Activated CD4-positive, alpha-beta memory T cell treated with anti-CD3 and anti-CD28 coated beads, Interleukin-2, amount 10 ng/mL, durations not matched to agents 7 days and 5 days (primary cell): ENCODE measurements around the gene RNASE8. TPM values are rescaled to one million over a fixed set of nuclear protein-coding genes. Genes with fewer than 3 reads are reported as not detected.

ENCODE experiments used
- CTCF ChIA-PET: fragments of 350-600 bp; sonication (Branson Sonifier 250); formaldehyde crosslinking; loops from one replicate; lab custom pipeline; 2021; ENCODE audit warnings: antibody characterized with exemption, inconsistent platforms; lab: Charles Lee
- POLR2A ChIA-PET: fragments of 350-600 bp; sonication (Branson Sonifier 250); formaldehyde crosslinking; loops from one replicate; lab custom pipeline; 2021; ENCODE audit warnings: antibody characterized with exemption; lab: Charles Lee
- DNase-seq: peaks from one replicate; pipeline ENCODE4 v3.0.0-alpha.2; 2020
- H3K27ac Mint-ChIP-seq: one replicate; pipeline ENCODE4 v1.8.0; 2021; ENCODE audit warnings: mild to moderate bottlenecking, mixed read lengths
- H3K27me3 Mint-ChIP-seq: one replicate; pipeline ENCODE4 v1.8.0; 2021; ENCODE audit warnings: mixed read lengths
- H3K36me3 Mint-ChIP-seq: one replicate; pipeline ENCODE4 v1.8.0; 2021; ENCODE audit warnings: low read depth, mixed read lengths
- H3K4me1 Mint-ChIP-seq: one replicate; pipeline ENCODE4 v1.8.0; 2021; ENCODE audit warnings: mixed read lengths
- H3K4me3 Mint-ChIP-seq: one replicate; pipeline ENCODE4 v1.8.0; 2021; ENCODE audit warnings: mild to moderate bottlenecking, mixed read lengths
- H3K9me3 Mint-ChIP-seq: one replicate; pipeline ENCODE4 v1.8.0; 2021; ENCODE audit warnings: mixed read lengths
- total RNA-seq, 2 experiments: library from RNA; stranded (reverse); gene quantifications; one replicate each; pipeline ENCODE4 v1.2.3, GENCODE V29; 2021

RNASE8 gene
- total RNA-seq, 2 experiments from 2014 or later: not detected

GRCh38 chr14:21071225-21072030 is 13.8 kb downstream of the RNASE8 start:
- ChIA-PET POLR2A (interaction anchor here (1.0 to 3.0 kb wide), 8 partner anchors 10 to 78 kb away, joined by 3 to 19 read pairs (median 4); no protein-coding TSS in a partner anchor), CTCF (interaction anchor here (0.9 to 3.7 kb wide), 10 partner anchors 16 to 65 kb away, joined by 3 to 20 read pairs (median 4); partner anchors contain the start of gene TMEM253)
- peaks cover 2% of the 10 kb centered on the region for H3K36me3 Mint-ChIP-seq
- peak; percentile 66 for DNase-seq
- peak overlapping the region; percentile 65 for H3K4me3 Mint-ChIP-seq
- H3K27ac Mint-ChIP-seq: no peak overlapping the region
- H3K9me3 Mint-ChIP-seq: no peaks in the 10 kb centered on the region
- peaks cover 67% of the 10 kb centered on the region for H3K27me3 Mint-ChIP-seq
- peaks cover 39% of the 10 kb centered on the region for H3K4me1 Mint-ChIP-seq

GRCh38 chr14:21072031-21072473 is 14.4 kb downstream of the RNASE8 start:
- DNase-seq: no peak
- H3K4me3 Mint-ChIP-seq: peak overlapping the region; percentile 65
- no peak overlapping the region for H3K27ac Mint-ChIP-seq
- peaks cover 61% of the 10 kb centered on the region for H3K27me3 Mint-ChIP-seq
- H3K36me3 Mint-ChIP-seq: peaks cover 2% of the 10 kb centered on the region
- CTCF ChIA-PET: interaction anchor here (0.9 to 3.7 kb wide), 10 partner anchors 15 to 66 kb away, joined by 3 to 20 read pairs (median 4); partner anchors contain the start of gene TMEM253
- POLR2A ChIA-PET: interaction anchor here (1.1 to 3.0 kb wide), 6 partner anchors 10 to 56 kb away, joined by 3 to 19 read pairs (median 6); no protein-coding TSS in a partner anchor
- H3K4me1 Mint-ChIP-seq: peaks cover 39% of the 10 kb centered on the region
- H3K9me3 Mint-ChIP-seq: no peaks in the 10 kb centered on the region

- Mint-ChIP-seq H3K36me3 (peaks cover 2% of the 10 kb centered on the region), H3K27me3 (peaks cover 54% of the 10 kb centered on the region), H3K9me3 (no peaks in the 10 kb centered on the region), H3K4me1 (peaks cover 39% of the 10 kb centered on the region), H3K4me3 (no peak overlapping the region), H3K27ac (no peak overlapping the region)
- DNase-seq: no peak
- ChIA-PET CTCF (interaction anchor here (1.4 to 3.7 kb wide), 2 partner anchors 29 to 31 kb away, joined by 3 to 20 read pairs; partner anchors contain the start of gene TMEM253), POLR2A (interaction anchor here (1.4 to 3.0 kb wide), 3 partner anchors 11 to 16 kb away, joined by 3 to 19 read pairs (median 9); no protein-coding TSS in a partner anchor)
Observed at GRCh38 chr14:21072781-21073339, 15.2 kb downstream of the RNASE8 start.

- no peak overlapping the region for H3K27ac Mint-ChIP-seq
- H3K4me3 Mint-ChIP-seq: no peak overlapping the region
- H3K9me3 Mint-ChIP-seq: no peaks in the 10 kb centered on the region
- POLR2A ChIA-PET: interaction anchor here (1.4 kb wide), 1 partner anchor 13 kb away, joined by 3 read pairs; no protein-coding TSS in a partner anchor
- no peak for DNase-seq
- peaks cover 34% of the 10 kb centered on the region for H3K4me1 Mint-ChIP-seq
- peaks cover 45% of the 10 kb centered on the region for H3K27me3 Mint-ChIP-seq
- CTCF ChIA-PET: no interaction called here
- no peaks in the 10 kb centered on the region for H3K36me3 Mint-ChIP-seq
Observed at GRCh38 chr14:21073921-21074320, 16.3 kb downstream of the RNASE8 start.

GRCh38 chr14:21074398-21075272 is 17.0 kb downstream of the RNASE8 start:
- no peak for DNase-seq
- H3K4me3 Mint-ChIP-seq: no peak overlapping the region
- H3K27me3 Mint-ChIP-seq: peaks cover 38% of the 10 kb centered on the region
- H3K27ac Mint-ChIP-seq: no peak overlapping the region
- H3K4me1 Mint-ChIP-seq: peaks cover 27% of the 10 kb centered on the region
- H3K36me3 Mint-ChIP-seq: no peaks in the 10 kb centered on the region
- ChIA-PET POLR2A (interaction anchor here (1.4 kb wide), 1 partner anchor 13 kb away, joined by 3 read pairs; no protein-coding TSS in a partner anchor), CTCF (interaction anchor here (1.1 kb wide), 1 partner anchor 30 kb away, joined by 4 read pairs; no protein-coding TSS in a partner anchor)
- H3K9me3 Mint-ChIP-seq: no peaks in the 10 kb centered on the region

GRCh38 chr14:21075719-21076437 is 18.3 kb downstream of the RNASE8 start:
- H3K4me3 Mint-ChIP-seq: no peak overlapping the region
- peaks cover 18% of the 10 kb centered on the region for H3K4me1 Mint-ChIP-seq
- H3K27me3 Mint-ChIP-seq: peaks cover 30% of the 10 kb centered on the region
- CTCF ChIA-PET: no interaction called here
- no peak overlapping the region for H3K27ac Mint-ChIP-seq
- DNase-seq: no peak
- no peaks in the 10 kb centered on the region for H3K9me3 Mint-ChIP-seq
- POLR2A ChIA-PET: no interaction called here
- no peaks in the 10 kb centered on the region for H3K36me3 Mint-ChIP-seq

- ChIA-PET CTCF (no interaction called here), POLR2A (no interaction called here)
Observed at GRCh38 chr14:21077672-21078071, 20.1 kb downstream of the RNASE8 start.

GRCh38 chr14:21078287-21078686 is 20.7 kb downstream of the RNASE8 start:
- Mint-ChIP-seq H3K36me3 (no peaks in the 10 kb centered on the region), H3K27me3 (peaks cover 7% of the 10 kb centered on the region), H3K4me1 (no peaks in the 10 kb centered on the region), H3K9me3 (no peaks in the 10 kb centered on the region), H3K4me3 (no peak overlapping the region), H3K27ac (no peak overlapping the region)
- no peak for DNase-seq
- POLR2A ChIA-PET: interaction anchor here (0.8 kb wide), 1 partner anchor 9 kb away, joined by 4 read pairs; no protein-coding TSS in a partner anchor
- CTCF ChIA-PET: no interaction called here

More at GRCh38 chr14:21077672-21078071, 20.1 kb downstream of the RNASE8 start:
- H3K4me1 Mint-ChIP-seq: no peaks in the 10 kb centered on the region
- no peaks in the 10 kb centered on the region for H3K36me3 Mint-ChIP-seq
- no peak for DNase-seq
- no peak overlapping the region for H3K27ac Mint-ChIP-seq
- H3K9me3 Mint-ChIP-seq: no peaks in the 10 kb centered on the region
- H3K27me3 Mint-ChIP-seq: peaks cover 12% of the 10 kb centered on the region
- H3K4me3 Mint-ChIP-seq: no peak overlapping the region

GRCh38 chr14:21078726-21079125 is 21.1 kb downstream of the RNASE8 start:
- ChIA-PET POLR2A (interaction anchor here (0.8 kb wide), 1 partner anchor 9 kb away, joined by 4 read pairs; no protein-coding TSS in a partner anchor), CTCF (interaction anchor here (1.1 to 1.4 kb wide), 2 partner anchors 10 to 64 kb away, joined by 3 read pairs; no protein-coding TSS in a partner anchor)
- Mint-ChIP-seq H3K4me3 (no peak overlapping the region), H3K9me3 (no peaks in the 10 kb centered on the region), H3K4me1 (no peaks in the 10 kb centered on the region), H3K27me3 (peaks cover 3% of the 10 kb centered on the region), H3K27ac (no peak overlapping the region), H3K36me3 (no peaks in the 10 kb centered on the region)
- DNase-seq: no peak

- ChIA-PET CTCF (no interaction called here), POLR2A (no interaction called here)
- Mint-ChIP-seq H3K4me3 (no peak overlapping the region), H3K27me3 (peaks cover 1% of the 10 kb centered on the region), H3K9me3 (no peaks in the 10 kb centered on the region), H3K27ac (no peak overlapping the region), H3K4me1 (peaks cover 3% of the 10 kb centered on the region), H3K36me3 (no peaks in the 10 kb centered on the region)
- no peak for DNase-seq
Observed at GRCh38 chr14:21081521-21082142, 24.0 kb downstream of the RNASE8 start.
